Measurements from ENCODE around the gene FBXO34. TPM values are rescaled to one million over a fixed set of nuclear protein-coding genes. Genes with fewer than 3 reads are reported as not detected.
"Not testable (repeated sequence)": the region's sequence is repeated elsewhere in the genome, so short reads cannot be mapped to it uniquely, and the experiment has no call there.

Gene FBXO34
- total RNA-seq, 1 donor from 2014 or later = 30.3 TPM

DNA sequence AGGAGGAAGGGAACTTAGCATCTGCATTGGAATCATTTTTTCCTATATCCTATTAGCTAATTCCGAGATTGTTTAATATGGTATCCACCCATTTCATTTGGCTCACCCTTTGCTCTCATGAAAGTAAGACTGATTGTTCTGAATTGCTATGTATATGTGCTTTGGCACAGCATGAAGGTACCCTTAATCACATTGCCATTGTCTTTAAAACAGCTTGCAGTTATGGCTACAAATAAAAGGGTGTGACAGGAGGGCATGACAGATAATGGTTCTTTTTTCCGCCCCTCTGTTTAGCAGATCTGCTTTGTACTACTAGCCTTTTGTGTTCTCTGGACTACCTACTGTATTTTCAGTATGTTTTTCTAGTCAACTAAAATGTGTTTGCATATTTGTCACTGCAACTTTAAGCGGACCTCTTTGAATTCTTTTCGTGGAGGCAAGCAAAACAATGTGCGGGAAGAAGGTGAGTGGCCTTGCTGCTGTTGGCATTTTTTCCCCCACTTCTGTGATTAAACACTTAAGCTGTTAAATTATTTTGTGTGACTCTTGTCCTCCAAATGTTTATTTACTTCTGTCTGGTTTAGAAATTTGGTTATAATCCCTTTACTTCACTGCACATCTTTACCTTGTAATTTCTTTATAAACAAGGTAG is 35.8 kb downstream of the FBXO34 start:
- no peak for DNase-seq (ENCODE audit: low read depth)

DNA sequence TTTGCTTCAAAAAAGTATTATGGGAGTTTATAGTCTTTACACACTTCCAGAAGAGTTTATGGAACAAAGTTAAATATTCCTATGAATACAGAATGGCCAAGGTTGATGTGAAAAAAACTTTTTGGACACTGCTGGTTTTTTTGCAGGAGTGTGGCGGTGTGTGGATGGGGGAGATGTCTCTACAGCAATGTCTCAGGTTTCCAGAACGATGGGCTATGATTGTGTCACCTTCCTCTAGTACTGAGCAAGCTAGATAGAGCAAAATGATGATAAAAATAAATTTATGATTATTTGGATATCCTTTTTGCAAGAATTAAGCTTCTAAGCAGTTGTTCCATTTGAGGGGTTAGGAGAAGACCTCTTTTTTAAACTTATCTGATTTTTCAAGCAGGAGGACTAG is 37.9 kb downstream of the FBXO34 start:
- DNase-seq (ENCODE audit: low read depth) = no peak

DNA sequence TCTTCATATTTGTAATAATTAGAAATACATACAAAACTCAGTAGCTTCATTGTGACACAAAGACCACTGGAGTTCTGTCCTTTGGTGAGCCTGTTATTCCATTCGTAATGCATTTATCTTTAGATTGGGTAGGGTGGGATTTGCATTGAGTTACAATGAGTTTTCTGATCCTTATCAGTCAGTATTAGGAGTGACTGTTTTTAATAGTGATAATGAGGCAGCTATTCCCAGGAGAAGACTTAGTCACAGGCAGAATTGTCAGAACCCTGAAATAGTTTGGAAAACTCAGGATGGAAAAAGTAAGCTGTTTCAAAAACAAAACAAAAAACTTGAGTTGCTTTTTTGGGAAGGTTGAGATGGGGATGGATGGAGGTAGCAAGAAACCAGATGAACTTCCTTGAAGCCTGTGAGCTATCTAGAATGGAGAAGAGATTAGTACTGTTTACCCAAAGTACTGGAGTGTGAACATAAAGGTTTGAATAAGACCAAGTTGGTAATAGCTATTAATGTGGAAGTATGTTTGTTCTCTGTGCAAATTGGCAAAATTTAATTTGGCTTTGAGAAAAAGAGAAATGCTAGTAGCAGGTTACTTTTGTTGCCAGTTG is 38.6 kb downstream of the FBXO34 start:
- no peak for DNase-seq (ENCODE audit: low read depth)

DNA sequence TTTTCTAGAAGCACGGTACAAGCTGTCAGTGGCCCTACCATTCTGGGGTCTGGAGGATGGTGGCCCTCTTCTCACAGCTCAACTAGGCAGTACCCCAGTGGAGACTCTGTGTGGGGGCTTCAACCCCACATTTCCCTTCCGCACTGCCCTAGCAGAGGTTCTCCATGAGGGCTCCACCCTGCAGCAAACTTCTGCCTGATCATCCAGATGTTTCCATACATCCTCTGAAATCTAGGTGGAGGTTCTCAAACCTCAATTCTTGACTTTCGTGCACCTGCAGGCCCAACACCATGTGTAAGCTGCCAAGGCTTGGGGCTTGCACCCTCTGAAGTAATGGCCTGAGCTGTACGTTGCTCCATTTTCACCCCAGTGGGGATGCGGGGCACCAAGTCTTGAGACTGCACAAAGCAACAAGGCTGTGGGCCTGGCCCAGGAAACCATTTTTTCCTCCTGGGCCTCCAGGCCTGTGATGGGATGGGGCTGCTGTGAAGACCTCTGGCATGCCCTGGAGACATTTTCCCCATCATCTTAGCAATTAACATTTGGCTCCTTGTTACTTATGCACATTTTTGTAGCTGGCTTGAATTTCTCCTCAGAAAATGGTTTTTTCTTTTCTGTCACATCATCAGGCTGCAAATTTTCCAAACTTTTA is 41.3 kb downstream of the FBXO34 start:
- not testable (repeated sequence) for DNase-seq (ENCODE audit: low read depth)

DNA sequence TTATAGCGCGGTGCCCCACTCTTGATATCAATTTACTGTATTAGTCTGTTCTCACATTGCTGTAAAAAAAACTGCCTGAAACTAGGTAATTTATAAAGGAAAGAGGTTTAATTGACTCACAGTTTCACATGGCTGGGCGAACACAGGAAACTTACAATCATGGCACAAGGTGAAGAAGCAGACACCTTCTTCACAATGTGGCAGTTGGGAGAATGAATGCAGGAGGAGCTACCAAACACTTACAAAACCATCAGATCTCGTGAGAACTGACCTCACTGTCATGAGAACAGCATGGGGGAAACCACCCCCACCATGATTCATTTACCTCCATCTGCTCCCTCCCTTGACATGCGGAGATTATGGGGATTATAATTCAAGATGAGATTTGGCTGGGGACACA is 42.3 kb downstream of the FBXO34 start:
- DNase-seq (ENCODE audit: low read depth) = no peak

DNA sequence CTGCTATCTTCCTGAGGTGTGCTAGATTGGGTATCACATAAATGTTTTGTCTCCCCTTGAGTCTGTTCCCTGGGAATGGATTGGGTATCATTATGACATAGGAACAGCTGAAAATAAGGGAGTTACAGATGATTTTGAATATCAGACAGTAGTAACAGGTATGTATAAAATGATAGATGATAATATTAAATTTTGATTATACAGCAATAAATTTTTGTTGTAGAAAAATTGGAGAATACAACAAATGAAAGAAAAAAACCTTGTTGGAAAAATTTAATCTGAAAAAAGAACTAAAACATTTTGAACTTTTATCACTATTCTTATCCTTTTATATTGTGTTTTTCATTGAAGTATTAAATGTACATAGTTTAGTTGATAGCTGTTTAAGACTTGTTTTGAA is 43.2 kb downstream of the FBXO34 start:
- no peak for DNase-seq (ENCODE audit: low read depth)

DNA sequence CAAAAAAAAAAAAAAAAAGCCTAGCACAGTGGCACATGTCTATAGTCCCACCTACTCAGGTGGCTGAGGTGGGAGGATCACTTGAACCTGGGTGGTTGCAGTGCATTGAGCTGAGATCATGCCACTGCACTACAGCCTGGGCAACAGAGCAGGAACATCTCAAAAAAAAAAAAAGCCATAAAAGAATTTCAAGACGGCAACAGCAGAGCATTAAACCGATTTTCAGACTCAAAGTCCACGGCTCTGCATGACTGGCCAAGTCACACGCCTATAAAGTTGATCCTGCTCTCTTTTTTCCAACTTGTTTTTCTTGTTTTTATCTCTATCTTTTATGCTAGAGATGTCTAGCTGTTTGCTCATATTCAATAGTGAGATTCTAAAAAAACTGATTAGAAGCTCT is 45.3 kb downstream of the FBXO34 start:
- no peak for DNase-seq (ENCODE audit: low read depth)

DNA sequence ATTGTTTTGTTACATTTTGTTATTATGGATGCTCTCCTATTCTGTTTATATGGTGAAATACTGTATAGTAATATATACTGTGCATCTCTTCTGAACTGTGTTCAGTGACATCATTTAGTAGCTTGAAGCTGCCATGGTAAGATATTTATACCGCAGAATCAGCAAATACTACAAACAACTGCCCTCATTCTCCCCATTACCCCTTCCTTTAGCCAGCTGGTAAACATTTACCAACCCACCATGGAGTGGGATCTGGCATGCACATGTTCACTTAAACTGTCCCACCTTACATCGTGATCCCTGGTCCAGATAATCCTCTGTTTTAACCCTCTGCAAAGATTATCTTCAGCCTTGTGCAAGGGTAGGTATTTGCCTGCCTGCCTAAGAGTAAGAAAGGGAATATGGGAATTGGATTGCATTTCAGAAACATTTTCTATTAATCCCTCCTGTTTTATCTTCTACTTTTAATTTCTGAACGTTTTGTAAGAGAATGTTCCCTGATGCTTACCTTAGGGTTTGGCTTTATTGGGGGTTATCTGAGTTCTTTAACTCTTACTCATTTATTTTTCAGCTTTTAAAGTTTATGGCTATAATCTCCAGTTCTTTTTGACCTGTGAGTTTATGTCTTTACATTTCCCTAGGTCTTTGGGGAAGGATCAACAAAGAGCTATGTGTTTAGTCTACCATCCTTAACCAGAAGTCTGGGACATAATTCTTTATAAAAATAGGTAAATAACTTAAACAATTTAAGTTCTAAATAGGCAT is 46.5 kb downstream of the FBXO34 start:
- DNase-seq (ENCODE audit: low read depth) = no peak

DNA sequence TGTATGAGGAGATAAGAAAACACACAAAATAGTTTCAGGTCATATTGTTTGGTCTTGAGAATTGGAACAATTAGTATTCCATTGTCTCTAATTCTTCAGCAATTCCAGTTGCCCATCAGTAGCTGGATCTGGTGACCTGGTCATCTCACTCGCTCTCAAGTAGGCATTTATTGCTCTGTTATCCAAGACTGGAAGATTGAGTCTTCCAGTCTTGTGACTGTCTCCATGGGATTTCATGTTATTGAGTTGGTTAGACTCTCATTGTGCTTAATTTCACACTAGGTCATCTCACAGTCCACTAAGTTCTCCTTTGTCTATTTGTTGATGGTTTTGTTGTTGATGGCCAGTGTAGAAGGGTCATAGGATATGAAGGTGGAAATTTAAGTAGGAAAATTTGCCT is 47.5 kb downstream of the FBXO34 start:
- no peak for DNase-seq (ENCODE audit: low read depth)

DNA sequence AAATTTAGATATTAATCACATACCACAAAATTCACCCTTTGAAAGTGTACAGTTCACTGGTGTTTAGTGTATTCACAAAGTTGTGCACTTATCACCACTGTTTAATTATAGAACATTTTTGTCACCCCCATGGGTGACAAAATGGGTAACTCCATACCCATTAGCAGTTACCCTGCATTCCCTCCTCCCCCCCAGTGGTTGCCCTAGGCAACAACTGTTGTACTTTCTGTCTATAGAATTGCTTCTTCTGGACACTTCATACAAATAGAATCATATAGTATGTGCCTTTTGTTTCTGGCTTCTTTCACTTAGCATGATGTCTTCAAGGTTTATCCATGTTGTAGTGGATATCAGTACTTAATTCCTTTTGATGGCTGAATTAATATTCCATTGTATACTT is 52.7 kb downstream of the FBXO34 start:
- no peak for DNase-seq (ENCODE audit: low read depth)

DNA sequence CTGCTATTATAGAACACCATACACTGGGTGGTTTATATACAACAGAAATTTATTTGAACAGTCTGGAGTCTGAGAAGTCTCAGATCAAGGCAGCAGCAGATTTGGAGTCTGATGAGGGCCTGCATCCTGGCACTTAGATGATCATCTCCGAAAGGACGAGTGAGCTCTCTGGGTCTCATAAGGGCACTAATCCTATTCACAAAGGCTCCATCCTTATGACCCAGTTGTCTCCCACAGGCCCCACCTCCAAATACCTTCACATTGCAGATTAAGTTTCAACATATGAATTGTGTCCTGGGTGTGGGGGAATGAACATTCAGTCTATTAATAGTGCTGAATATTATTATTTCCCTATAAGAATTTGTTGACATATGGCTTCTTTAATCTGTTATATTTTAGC is 53.6 kb downstream of the FBXO34 start:
- no peak for DNase-seq (ENCODE audit: low read depth)

DNA sequence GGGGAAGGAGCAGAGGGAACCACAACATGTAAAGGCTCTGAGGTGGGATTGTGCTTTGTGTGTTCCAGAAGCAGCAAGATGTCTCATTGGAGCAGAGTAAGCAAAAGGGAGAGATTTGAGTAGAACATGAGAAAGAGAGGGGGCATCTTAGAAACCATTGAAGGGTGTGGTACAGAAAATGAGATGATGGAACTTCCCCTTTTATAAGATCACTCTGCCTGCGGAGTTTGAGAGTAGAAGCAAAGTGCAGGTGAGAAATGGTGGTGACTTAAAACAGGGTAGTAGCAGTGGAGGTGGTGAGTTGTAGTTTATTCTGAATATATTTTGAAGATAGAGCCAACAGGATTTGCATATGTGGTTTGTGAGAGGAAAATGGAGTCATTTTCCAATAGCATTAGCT is 56.0 kb downstream of the FBXO34 start:
- DNase-seq (ENCODE audit: low read depth) = no peak

DNA sequence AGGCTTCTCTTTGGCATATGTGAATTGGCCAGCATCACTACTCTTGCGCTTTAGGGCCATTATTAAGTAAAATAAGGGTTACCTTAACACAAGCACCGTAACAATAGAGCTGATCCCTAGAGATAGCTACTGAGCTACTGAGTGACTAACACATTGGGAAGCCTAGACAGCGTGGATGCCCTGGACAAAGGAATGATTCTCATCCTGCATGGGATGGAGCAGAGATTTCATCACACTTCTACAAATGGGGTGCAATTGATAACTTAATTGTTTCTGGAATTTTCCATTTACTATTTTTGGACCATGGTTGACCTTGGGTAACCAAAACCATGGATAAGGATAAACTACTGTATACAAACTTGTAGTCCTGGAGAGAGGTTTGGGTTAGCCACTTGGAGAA is 57.1 kb downstream of the FBXO34 start:
- DNase-seq (ENCODE audit: low read depth) = no peak

DNA sequence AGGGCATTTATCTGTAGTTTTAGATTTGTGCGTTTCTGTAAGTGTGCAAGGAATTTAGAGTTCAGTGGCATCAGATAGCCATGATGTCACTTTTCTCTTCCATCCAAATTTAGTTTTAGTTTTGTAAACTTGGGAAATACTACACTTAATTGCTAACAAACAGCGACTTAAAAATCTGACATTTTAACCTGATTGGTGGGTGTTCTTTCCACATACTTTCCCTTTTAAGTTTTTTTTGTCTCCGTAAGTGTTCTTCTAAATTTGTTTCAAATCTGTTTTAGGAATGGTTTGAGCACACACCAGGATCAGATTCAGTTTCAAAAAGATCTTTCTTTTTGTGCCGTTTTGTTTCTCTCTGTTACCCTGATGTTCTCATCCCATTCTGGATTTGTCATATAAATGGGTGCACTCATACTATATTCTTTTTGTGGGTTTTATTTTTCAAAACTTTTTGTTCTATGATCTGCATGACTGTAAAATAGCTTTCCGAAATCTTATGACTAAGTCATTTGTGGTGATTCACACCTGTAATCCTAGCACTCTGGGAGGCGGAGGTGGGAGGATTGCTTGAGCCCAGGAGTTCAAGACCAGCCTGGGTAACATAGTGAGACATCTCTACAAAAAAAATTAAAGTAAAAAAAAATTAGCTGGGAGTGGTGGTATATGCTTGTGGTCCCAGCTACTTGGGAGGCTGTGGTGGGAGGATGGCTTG is 58.9 kb downstream of the FBXO34 start:
- no peak for DNase-seq (ENCODE audit: low read depth)

DNA sequence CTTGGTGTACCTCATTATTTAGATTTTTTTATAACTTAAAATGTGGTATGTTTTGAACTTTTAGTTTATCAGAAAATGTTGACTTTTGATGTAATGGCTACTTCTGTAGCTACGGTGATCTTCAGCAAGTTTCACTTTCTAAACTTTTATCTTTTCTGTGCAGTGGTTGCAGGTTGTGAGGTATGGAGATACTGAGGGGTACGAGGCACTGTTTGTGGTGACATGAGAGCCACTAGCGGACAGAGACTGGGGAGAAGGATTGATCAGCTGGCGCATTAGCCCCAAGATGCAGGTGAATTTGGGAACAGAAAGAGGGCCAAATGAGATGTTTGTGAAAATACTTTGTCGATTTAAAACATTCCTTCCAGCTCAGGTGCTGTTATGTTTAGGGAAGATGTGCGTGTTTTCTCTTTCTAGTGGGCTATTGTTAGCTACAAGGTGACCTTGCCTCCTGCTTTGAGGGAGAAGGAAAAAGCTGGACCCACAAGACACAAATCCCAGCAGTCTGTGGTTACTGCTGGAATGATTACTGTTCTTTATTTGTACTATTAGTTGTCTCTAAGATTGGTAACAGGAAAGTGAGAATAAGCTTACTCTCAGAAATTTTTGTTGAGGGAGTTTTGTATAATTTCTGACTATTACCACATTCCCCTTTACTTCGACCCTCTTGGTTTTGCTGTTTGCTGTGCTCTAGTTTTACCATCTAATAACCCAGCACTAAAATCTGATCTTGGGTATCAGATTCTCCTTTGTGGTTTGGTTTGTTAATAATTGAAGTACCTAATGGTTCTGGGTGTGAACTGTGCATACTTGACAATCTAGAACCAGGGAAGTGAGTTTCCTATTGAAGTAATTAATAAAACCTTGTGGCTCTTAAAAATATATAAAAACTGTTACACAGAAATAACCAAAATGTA is 61.7 kb downstream of the FBXO34 start:
- DNase-seq (ENCODE audit: low read depth) = peak; percentile 20

DNA sequence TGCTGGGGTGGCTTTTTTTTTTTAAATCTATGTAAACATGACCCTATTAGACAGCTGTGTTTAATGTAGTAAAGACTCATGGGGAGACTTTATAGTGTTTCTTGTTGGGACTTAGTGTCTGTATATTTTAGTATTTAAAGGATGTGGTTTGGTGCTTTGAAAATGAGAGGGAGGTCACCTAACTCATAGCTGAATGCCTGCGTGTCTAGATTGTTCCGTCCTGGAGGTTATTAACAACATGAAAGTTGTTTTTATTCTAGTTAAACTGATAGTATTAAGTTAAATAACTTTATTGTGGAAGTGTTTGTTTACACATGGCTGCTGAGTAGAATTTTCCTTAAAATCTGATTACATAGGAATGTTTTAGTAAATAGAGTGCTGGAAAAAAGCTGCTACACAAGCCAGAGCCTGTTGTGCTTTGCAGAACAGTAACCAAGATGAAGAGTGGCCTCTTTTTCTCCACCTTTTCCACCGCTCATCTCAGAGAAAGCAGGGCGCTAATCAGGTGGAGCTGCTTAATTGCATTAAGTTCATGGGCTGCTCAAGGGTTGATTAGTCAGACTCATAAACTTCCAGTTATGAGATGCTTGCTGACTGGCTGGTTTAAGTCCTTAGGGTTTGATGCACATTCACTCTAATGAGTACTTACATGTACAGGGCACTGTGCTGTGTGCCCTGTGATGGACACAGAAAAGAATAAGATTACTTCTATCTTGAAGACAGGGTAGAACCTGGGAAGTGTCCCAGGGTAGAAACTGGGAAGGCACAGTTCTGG is 62.7 kb downstream of the FBXO34 start:
- no peak for DNase-seq (ENCODE audit: low read depth)

DNA sequence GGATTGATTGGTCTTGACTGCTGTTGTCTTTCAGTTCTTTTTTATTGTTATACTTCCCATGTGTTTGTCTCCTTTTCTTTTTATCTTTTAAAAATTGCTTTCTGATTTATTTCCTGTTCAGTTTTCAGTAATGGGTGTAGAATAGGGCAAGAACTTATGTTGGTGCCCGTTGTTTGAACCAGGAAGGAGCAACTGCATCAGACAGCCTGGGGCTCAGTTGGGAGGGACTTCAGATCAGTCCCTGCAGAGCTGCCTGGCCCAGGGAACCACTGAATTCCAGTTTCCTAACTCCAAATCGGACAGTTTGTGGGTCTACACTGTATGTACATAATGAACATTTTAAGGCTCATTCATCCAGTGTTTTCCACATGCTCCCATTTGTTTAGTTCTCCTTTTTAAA is 64.9 kb downstream of the FBXO34 start:
- DNase-seq (ENCODE audit: low read depth) = no peak

DNA sequence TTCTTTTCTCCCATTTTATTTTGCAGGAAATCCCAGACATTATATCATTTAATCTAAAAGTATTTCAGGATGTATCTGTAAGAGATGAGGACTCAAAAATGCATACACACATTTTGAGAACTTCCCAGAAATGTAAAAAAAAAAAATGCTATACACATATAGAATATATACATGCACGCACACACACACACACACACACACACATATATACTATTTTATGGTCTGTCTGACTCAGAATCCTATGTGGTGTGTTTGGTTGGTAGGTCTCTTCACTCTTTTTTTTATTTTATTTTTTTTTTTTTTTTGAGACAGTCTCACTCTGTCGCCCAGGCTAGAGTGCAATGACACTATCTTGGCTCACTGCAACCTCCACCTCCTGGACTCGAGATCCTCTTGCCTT is 65.5 kb downstream of the FBXO34 start:
- no peak for DNase-seq (ENCODE audit: low read depth)

DNA sequence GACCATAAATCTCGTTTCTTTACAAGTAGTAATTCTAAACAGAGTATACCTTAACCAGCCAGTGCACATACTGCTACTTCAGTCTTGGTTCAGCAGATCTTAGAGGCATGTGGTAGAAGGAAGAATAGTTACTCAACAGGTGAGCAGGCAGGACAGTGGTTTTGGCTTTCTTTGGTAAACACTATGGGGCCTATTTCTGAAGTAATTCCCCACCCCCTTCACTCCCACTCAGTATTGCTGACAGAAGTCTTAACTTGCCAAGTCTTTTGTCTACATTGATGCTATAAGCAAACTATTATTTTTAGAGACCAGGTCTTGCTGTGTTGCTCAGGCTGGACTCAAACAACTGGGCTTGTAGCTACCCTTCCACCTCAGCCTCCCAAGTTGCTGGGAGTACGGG is 68.5 kb downstream of the FBXO34 start:
- DNase-seq (ENCODE audit: low read depth) = peak; percentile 20

DNA sequence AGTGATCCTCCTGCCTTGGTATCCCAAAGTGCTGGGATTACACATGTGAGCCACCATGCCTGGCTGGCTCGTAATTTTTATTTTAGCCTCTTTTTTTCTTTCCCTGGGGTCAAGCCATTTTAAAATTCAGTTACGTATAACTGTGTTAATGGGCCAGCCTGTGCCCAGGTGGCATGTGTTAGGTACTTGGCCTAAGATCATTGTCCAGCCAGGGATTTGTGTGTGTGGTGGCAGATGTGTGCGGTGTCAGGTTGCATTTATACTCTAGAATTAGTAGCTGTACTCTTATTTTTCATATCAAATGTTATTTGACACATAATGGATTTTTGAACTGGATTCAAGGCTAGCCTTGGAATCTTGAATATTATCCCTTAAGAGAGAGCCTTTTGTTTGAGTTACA is 69.3 kb downstream of the FBXO34 start:
- peak; percentile 20 for DNase-seq (ENCODE audit: low read depth)
